ENCODE measurements around the gene RPRD1B. TPM values are rescaled to one million over a fixed set of nuclear protein-coding genes. Genes with fewer than 3 reads are reported as not detected.

RPRD1B gene
- polyA plus RNA-seq, 2 of the 4 experiments (the other 2 are of a cell fraction), result 16.4 to 28.4 TPM

DNA sequence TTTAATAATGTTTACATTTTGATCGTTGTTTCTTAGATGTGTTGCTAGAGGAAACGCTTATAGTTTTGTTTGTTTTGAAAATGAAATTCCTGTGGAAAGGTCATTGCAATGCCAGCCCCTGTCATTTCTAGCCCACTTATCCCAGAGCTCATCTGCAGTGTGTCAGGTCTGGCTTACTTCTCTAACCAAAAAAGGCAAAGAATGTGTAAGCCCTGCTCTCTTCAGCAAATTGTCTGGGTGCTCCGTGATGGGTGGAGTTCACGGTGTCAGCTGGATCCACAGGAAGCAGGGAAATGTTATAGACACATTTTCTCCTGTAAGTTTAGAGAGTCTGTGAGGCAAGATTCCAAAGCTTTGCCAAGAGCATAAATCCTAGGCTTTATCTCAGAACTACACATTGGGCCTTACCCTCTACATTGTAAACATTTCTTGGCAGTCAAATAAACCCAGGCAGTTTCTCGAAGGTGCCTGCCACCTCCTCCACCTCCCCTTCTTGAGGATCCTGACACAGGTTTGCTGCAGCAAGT lies 50.9 kb downstream of the RPRD1B start:
- ChIA-PET CTCF (interaction anchor here (0.8 to 3.1 kb wide), 5 partner anchors 10 to 337 kb away, joined by 3 to 13 read pairs (median 6); no protein-coding TSS in a partner anchor), POLR2A (no interaction called here)
- Histone ChIP-seq H3K27ac (no peak overlapping the region), H3K9me3 (peaks cover 8% of the 10 kb centered on the region; the same call in 1 of the 3 replicates), H3K4me1 (peaks cover 9% of the 10 kb centered on the region; the same call in 2 of the 3 replicates), H3K4me2 (no peak overlapping the region), H3K4me3 (no peak overlapping the region)
- TF ChIP-seq SMC3 (IDR thresholded peaks at IDR 0.05) (no peak), CBX2 (IDR thresholded peaks at IDR 0.05; ENCODE audit: borderline replicate concordance, low read depth) (no peak), HOXB13 (CRISPR knock-in tag; IDR thresholded peaks at IDR 0.05; ENCODE audit: low read depth) (no peak), FOXS1 (CRISPR knock-in tag; IDR thresholded peaks at IDR 0.05) (no peak), ZSCAN20 (CRISPR knock-in tag; IDR thresholded peaks at IDR 0.05) (no peak), HOXB5 (CRISPR knock-in tag; IDR thresholded peaks at IDR 0.05) (no peak), FOSL2 (IDR thresholded peaks at IDR 0.05) (no peak), FOSL2 (CRISPR knock-in tag; IDR thresholded peaks at IDR 0.05) (no peak), HMGXB4 (CRISPR knock-in tag; IDR thresholded peaks at IDR 0.05; ENCODE audit: borderline replicate concordance) (no peak), ATOH8 (CRISPR knock-in tag; IDR thresholded peaks at IDR 0.05; ENCODE audit: low read depth) (no peak), RNF2 (IDR thresholded peaks at IDR 0.05; ENCODE audit: borderline replicate concordance, low read depth) (no peak)
- TF ChIP-seq, protein P1, sequence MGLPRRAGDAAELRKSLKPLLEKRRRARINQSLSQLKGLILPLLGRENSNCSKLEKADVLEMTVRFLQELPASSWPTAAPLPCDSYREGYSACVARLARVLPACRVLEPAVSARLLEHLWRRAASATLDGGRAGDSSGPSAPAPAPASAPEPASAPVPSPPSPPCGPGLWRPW (IDR thresholded peaks at IDR 0.05), result no peak
- WGBS (ENCODE audit: missing lambda C conversion rate), result 63% methylated on average over 5 of the region's 5 CpGs
- peak in 1 of 2 experiments; percentile 43; a peak in 2 of 6 replicates for ATAC-seq
- peak in 1 of 2 experiments; percentile 29 for DNase-seq (ENCODE audit: low read depth in 1 of 2, low spot score in 1 of 2)
- no peak for FAIRE-seq

- no peak overlapping the region for H3K4me3 ChIP-seq
- H3K27ac ChIP-seq, result no peak overlapping the region
- no peak for TF ChIP-seq HOXA7 (CRISPR knock-in tag; IDR thresholded peaks at IDR 0.05)
- no peak for TF ChIP-seq KDM5A (IDR thresholded peaks at IDR 0.05)
- TF ChIP-seq FOSB (CRISPR knock-in tag; IDR thresholded peaks at IDR 0.05), result no peak
- TF ChIP-seq SMC3 (IDR thresholded peaks at IDR 0.05), result no peak
- no peak for TF ChIP-seq CTCF (IDR thresholded peaks at IDR 0.05)
- TF ChIP-seq HOXB13 (CRISPR knock-in tag; IDR thresholded peaks at IDR 0.05; ENCODE audit: low read depth), result no peak
- no peak for TF ChIP-seq CBX2 (IDR thresholded peaks at IDR 0.05; ENCODE audit: borderline replicate concordance, low read depth)
- TF ChIP-seq RARB (CRISPR knock-in tag; IDR thresholded peaks at IDR 0.05), result no peak
- TF ChIP-seq MAZ (IDR thresholded peaks at IDR 0.05; ENCODE audit: borderline replicate concordance, low read depth, low read length), result no peak
- TF ChIP-seq ZC3H11A (IDR thresholded peaks at IDR 0.05), result no peak
- no peak for TF ChIP-seq HDAC2 (IDR thresholded peaks at IDR 0.05)
- TF ChIP-seq, protein P1 (IDR thresholded peaks at IDR 0.05), result no peak
- TF ChIP-seq FOSL2 (IDR thresholded peaks at IDR 0.05), result no peak
- TF ChIP-seq FOSL2 (CRISPR knock-in tag; IDR thresholded peaks at IDR 0.05), result no peak
- no peak for DNase-seq (ENCODE audit: low read depth in 1 of 2, low spot score in 1 of 2)
- H3K4me2 ChIP-seq, result no peak overlapping the region
- no peak for ATAC-seq
- peaks cover 8% of the 10 kb centered on the region; the same call in 1 of the 3 replicates for H3K9me3 ChIP-seq
- POLR2A ChIA-PET, result no interaction called here
- peaks cover 9% of the 10 kb centered on the region; the same call in 2 of the 3 replicates for H3K4me1 ChIP-seq
- 96% methylated on average over 10 of the region's 10 CpGs for WGBS (ENCODE audit: missing lambda C conversion rate)
- CTCF ChIA-PET, result interaction anchor here (1.1 to 4.0 kb wide), 4 partner anchors 11 to 29 kb away, joined by 3 to 19 read pairs (median 10); no protein-coding TSS in a partner anchor
- FAIRE-seq, result no peak
Measured at GRCh38 chr20:38085026-38085425, 51.5 kb downstream of the RPRD1B start.

Measured in A549 (cell line).